Ramos (cell line): Measurements from ENCODE around the gene LMBRD1.
"Not testable (repeated sequence)": the region's sequence is repeated elsewhere in the genome, so short reads cannot be mapped to it uniquely, and the experiment has no call there.

Source experiments
- in situ Hi-C: fragments of 300-500 bp; cut with MboI; formaldehyde crosslinking; loops from one replicate; pipeline ENCODE4 v1.14.3; 2022; ENCODE audit warnings: low sequenced_read_pairs; ENCODE audit not compliant: unreplicated experiment

Gene LMBRD1

DNA sequence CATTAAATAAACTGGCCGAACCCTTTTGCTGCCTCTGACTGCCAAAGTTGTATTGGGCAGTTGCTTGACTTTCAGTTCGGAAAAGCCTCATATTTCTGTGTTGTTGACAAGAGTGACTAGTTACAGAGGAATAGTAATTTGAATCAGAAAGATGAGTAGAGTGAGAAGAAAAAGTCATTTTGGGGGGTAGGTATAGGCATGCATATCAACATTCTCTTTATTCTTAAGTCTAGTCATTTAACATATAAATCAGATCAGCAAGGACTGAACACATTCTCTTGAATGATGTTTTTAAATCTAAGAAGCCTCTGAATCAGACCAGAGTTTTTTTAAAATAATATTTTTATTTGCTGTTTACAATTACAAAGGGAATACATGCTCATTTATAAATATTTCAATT is 4.9 kb upstream of the LMBRD1 start:
- in situ Hi-C loops: no loop called here

DNA sequence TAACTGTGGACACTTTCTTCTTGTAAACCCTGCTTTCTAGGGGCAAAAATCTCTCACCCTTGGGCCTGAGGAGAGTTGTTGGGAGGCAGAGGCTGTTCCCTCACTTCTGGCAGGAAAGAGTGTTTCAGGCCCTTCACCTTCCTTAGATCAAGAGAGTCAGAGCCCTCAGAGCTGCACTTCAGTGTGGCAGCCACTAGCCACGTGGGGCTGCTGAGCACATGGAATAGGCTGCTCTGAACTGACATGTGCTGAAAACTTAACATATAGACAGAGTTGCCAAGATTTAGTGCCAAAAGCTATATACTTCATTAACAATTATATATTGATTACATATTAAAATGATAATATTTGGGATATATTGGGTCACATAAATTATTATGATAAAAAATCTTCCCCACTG is 4.4 kb upstream of the LMBRD1 start:
- in situ Hi-C loops: no loop called here

DNA sequence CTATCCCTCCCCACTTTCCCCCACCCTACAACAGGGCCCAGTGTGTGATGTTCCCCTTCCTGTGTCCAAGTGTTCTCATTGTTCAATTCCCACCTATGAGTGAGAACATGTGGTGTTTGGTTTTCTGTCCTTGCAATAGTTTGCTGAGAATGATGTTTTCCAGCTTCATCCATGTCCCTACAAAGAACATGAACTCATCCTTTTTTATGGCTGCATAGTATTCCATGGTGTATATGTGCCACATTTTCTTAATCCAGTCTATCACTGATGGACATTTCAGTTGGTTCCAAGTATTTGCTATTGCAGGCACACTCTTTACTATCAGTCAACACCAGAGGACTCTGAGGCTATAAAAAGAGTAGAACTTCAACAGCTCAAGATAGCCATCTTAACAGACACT is 2.0 kb upstream of the LMBRD1 start:
- in situ Hi-C loops: not testable (repeated sequence)

DNA sequence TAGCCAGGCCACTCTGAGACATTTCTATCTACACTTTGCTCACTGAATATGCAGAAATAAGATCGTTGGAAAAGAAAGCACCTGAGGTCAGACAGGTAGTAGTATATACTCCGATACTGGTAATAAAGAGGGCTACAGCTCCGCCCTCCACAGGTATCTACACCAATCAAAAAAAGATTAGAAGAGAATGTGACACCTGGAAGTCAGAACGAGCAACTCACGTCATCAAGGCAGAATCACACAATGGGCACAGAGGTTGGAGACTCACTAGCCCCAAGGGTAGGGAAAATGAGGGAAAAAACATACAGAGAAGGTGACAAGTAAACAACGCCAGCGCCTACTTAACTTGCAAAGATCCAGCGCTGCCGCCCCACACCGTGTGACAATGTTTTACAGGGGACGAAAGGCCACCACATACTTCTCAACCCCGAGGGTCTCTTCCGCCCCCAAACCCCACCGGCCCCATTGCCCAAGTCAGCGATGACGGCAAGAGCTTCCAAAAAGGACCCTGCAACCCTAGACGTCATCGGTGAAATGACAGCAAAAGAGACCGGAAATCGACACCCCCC is 653 bp downstream of the LMBRD1 start:
- in situ Hi-C loops: no loop called here

DNA sequence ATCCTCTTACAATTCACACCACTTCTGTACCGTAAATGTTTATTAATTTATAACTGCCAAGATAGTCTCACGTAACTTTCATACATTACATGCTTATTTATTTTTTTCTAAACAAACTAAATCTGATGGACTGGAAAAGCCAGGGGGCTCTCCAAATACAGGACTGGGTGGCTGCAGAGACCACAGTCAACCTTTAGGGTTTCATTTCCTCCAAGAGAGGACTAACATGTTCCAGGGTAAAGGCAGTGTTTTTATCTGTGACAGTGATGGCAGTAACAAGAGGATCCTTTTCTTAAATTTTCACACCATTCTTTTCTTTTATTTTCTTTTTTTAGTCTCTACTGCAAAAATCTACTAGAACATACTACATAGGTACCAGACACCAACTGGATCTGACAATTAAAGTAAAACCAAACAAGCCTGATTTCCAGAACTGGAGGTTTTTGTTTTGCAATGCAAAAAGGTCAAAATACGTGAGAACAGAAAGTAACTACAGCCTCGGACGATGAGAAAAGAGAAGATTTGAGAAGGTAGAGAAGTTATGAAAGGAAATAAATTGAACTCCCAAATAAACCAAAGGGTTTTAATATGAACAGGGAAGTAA is 1.2 kb downstream of the LMBRD1 start:
- in situ Hi-C loops: no loop called here

DNA sequence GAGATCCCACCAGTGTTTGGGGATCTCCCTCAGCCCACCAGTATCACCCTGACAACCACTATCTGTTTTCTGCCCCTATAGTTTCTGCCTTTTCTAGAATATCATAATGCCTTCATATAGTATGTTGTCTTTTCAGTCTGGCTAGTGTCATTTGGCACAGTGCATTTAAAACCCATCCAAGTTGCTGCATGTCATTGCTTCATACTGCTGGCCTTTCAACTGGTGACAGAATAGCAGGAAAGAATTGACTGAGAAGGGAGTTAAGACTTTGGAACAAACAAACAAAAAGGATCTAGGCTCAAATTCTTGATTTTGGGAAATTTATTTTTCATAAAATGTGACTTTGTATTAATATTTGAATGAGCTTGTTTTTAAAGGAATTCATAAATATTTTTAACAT is 4.5 kb downstream of the LMBRD1 start:
- in situ Hi-C loops: no loop called here

DNA sequence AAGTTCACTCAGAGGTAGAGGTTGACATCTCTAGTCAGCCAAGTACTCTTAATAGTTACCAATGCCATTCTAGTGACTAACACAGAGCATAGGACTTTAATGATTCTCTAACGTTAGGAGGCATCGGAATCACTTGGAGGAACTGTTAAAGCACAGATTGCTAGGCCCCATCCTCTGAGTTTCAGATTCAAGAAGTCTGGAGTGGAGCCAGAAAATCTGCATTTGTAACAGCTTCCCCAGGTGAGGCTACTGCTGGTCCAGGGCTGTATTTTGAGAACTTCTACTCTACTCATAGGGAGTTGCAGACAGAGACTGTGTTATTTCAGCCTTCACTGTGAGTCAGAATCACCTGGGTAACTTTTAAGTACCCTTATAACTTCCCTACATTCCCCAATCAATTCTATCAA is 5.7 kb downstream of the LMBRD1 start:
- in situ Hi-C loops: no loop called here

DNA sequence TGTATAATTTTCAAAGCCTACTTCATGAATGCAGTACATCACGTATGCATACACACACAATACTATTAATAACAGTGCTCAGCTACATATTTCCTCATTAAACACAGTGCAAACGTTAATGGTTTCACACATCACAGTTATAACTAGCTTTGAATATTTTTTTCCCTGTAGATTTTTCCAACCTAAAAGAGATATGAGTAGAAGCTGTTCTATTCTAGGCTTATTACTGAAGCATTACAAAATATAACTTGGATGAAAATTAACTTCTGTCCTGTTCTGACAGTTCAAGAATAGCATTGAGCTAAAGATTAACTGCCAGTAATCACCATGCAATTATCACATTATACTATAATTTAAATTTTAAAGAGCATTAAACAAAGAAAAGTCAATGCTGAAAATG is 6.2 kb downstream of the LMBRD1 start:
- in situ Hi-C loops: no loop called here

DNA sequence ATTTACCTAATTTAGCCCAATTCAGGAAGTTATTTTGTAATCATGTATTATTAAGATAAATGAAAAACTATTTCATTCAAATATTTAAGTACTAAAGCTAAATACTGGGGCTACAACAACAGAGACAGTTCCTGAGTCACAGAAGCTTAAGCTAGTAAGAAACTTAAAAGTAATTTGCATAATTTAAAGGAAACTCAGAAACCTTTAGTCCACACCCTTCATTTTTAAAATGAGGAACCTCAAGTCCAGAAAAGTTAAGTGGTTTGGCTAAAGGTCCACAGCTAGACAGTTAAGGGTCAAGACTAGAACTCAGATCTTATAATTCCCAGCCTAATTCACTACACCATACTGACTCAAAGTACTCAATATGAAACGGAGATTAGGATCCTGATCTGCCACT is 7.2 kb downstream of the LMBRD1 start:
- in situ Hi-C loops: no loop called here

DNA sequence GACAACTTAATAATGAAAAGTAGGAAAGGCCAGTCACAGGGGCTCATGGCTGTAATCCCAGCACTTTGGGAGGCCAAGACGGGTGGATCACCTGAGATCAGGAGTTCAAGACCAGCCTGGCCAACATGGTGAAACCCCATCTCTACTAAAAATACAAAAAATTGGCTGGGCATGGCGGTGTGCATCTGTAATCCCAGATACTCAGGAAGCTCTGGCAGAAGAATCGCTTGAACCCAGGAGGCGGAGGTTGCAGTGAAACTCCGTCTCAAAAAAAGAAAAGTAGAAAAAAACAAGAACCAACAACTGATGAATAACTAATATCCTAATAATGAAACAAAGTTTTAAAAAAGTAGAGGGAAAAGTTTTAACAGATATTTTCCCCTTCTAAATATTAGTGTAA is 9.4 kb downstream of the LMBRD1 start:
- in situ Hi-C loops: not testable (repeated sequence)

DNA sequence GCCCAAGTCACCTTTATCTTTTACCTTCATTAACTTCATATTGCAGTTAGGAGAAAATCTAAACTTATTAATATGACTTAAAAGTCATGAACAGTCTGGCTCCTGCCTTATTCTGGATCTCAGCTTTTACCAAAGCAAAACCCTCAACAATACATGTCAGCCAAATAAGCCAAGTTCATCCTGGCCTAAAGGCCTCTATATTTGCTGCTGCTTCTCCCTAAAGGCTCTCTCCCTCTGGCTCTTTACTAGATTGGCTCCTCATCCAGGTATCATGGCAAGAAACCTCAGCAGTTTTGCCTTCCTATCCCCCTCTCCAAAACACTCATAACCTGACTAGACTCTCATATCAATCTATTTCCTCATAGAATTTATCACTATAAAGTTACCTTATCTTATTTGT is 11.1 kb downstream of the LMBRD1 start:
- in situ Hi-C loops: no loop called here

DNA sequence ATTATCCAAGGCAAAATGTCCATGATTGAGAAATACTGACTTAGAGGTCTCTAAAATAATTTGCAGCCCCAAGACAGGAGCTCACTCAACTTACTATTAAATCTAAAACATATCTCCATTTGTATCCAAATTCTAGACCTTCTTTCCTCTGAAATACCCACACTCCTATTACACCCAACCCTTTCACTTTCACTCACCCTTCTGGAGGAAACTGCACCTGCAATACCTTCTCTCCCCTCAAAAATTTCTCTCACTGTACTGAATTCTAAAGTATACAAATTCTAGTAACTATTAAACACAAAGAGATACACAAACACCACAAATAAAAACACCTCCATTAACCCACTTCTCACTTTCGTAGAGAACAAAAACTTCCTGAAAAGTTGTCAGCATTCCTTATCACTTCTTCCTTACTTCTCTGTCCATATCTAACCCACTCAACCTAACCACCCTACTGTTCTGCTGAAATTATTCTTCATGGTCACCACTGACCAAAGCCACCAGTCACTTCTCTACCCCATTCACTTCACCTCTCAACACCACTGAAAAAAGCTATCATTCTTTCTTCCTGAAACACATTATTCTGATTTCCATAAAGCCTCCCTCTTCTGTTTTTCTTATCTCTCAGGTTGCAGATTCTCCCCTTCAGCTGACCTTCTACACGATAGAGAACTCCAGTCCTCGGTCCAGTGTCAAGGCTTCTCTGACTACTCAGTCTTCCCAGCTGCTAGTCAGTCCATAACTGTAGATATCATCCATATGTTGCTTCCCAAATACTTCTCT is 12.0 kb downstream of the LMBRD1 start:
- in situ Hi-C loops: no loop called here

DNA sequence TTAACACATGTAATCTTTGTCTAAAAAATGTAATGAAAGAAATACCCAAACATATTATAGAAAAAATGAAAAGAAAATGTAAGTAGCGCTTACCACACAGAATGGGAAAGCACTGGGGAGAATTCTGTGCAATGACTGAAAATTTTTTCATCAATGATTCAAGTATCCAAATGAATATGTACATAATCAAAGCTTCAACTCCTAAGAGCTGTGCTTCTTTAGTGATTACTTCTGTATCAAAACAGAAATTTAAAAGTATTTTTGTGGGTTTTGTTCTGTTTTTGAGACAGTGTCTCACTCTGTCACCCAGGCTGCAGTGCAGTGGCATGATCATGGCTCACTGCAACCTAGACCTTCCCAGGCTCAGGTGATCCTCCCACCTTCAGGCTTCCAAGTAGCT is 13.7 kb downstream of the LMBRD1 start:
- in situ Hi-C loops: no loop called here

DNA sequence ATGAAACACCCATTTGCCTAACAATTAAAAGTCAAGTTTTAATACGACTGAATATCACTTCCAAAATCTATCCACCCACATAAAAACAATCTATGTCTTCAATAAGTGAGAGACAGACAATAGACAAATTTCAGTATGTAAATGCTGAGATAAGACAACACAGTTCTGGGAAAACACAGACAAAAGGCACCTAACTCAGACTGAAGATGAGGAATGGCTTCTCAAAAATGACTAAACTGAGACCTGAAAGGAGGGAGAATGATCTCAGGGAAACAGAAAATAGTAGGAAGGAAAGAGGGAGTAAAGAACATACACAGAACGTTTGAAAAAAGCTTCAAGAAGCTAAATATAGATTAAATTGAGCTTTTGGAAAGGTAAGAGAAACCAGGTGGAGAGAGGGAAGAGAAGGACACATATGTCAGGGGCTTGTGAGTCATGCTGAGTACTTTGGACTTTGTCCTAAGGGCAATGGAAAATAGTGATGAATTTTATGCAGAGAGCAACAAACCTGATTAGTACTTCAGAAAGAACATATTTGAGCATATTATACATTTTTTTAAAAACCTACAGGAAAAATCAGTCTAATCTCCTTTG is 16.1 kb downstream of the LMBRD1 start:
- in situ Hi-C loops: no loop called here

DNA sequence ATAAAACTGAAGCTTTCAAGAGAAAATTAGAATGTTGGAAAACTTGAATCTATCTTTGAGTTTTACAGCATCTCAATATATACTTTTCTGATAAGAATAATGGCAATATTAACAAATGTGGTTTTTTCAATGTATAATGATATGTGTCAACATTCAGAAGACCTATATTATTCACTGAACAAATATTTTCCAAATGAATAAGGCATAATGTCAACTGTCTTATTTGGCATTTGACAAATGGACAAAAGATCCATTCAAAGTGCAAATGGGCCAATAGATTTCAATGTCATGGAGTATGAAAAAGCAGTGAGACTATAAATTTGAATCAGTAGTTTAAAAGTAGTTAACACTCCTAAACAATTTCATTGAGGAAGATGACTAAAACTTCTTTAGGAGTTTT is 20.9 kb downstream of the LMBRD1 start:
- in situ Hi-C loops: no loop called here

DNA sequence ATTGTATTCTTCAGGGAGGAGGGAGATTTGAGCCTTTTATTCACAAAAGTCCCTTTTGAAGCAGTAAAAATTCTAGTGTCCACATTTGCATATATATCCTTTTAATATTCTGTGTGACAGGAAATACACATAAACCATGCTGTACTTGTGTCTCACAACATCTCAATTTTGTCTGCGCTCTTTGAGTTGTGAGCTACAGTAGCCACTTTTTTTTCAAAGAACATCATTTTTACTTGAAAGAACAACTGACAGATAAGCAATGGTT is 21.3 kb downstream of the LMBRD1 start:
- in situ Hi-C loops: no loop called here

DNA sequence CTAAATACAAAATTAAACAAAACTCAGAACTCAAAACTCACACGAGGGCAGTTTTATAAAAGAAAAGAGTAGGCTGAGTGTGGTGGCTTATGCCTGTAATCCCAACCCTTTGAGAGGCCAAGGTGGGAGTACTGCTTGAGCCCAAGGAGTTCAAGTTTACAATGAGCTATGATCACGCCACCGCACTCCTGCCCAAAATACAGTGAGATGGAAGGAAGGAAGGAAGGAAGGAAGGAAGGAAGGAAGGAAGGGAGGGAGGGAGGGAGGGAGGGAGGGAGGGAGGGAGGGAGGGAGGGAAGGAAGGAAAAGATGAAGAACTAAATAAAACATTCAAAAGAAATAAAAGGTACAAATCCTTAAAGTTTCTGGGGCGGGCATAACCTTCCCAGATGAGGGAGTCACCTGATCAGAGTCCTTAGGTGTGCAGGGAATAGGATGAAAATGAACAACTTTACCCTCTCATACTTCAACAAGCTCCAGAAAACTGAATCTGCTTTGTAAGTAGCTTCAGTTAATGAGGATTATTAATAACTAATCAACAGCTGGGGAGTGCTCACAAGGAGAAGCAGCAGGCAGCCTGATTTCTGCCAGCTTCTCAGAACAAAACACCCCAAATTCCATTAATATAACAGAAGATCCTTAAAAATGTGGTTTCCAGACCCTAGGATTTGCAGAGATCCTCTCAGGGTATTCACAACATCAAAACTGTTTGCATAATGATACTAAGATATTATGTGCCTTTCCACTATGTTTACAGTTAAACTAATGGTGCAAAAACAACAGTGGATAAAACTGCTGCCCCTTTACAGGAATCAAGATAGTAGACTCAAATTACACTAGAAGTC is 21.8 kb downstream of the LMBRD1 start:
- in situ Hi-C loops: no loop called here

DNA sequence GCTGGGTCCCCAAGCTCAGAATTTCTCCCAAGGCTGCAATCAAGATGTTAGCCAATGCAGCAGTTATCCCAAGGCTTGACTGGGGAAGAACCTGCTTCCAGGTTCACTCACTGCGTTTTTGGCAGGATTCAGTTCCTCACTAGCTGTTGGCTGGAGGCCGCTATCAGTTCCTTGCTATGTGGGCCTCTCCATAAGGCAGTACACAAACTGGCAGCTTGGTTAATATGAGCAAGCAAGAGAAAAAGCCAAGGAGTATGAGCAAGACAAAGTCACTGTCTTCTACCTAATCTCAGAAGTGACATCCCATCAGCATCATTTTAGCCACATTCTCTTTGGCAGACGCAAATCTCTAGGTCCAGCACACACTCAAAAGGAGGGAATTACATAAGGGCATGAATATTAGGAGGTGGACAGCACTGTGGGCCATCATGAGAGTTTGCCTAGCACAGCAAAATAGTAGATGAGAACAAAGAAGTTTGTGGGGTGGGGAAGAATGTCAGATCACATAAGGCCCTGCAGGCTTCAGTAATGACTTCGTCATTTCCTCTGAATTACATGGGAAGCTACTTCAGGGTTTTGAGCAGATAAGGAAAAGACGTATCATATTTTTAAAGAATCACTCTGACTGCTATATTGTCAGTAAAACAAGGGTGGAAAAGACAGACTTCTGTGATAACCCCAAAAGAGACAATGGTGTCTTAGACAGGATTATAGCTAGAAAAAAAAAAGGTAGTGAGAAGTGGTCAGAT is 25.5 kb downstream of the LMBRD1 start:
- in situ Hi-C loops: no loop called here

DNA sequence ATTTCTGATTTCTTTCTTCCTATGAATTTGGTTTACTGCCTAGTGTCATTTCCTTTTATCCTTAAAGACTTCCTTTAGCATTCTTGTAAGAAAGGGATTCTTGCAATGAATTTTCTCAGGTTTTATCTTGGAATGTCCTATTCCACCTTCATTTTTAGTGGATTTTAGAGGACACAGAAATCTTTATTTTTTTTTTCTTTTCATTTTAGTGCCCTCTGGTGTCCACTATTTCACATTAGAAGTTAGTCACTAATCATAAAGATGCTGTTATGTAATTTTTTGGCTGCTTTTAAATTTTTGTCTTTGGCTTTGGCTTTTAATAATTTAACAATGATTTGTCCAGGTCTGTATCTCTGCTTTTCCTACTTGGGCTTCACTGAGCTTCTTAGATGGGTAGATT is 28.1 kb downstream of the LMBRD1 start:
- in situ Hi-C loops: no loop called here

DNA sequence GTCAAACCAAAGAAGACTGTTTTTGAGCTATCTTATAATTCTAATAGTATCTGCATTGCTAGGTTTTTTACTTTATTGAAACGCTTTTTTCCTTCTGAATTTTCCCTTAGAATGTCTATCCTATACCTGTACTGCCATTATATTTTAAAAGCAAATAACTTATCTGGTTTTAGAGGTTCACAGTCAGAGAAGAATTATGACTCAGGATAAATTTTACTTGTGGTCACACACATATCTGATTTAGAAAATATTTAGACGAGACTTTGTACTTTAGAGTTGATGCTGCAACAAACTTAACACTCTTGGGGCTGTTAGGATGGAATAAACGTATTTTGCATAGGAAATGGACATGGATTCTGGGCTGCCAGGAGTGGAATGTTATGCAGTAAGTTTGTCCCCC is 33.0 kb downstream of the LMBRD1 start:
- in situ Hi-C loops: no loop called here
